Panc1 (cell line): ENCODE results near the gene SUPT6H. TPM values are rescaled to one million over a fixed set of nuclear protein-coding genes. Genes with fewer than 3 reads are reported as not detected.

Source experiments
- ATAC-seq: fragments of 200-7000 bp; cut with Tn5 transposase; 2 replicates; pipeline ENCODE4 v1.9.1; 2020; ENCODE audit warnings: mild to moderate bottlenecking, moderate library complexity
- BruUV-seq: library from RNA; stranded (reverse); fragments of 400-500 nt; replicated peaks from 2 replicates; lab custom pipeline; 2021; lab: Mats Ljungman, UMichigan
- CTCF ChIA-PET: fragments of 300-600 bp; sonication (Branson Sonifier 250); formaldehyde crosslinking; loops from one replicate; lab custom pipeline; 2022; ENCODE audit warnings: antibody characterized with exemption; lab: Charles Lee
- POLR2A ChIA-PET: fragments of 300-600 bp; sonication (Branson Sonifier 250); formaldehyde crosslinking; loops from one replicate; lab custom pipeline; 2022; ENCODE audit warnings: antibody characterized with exemption; lab: Charles Lee
- DNase-seq: peaks from one replicate; pipeline ENCODE4 v3.0.0-alpha.2; 2010; ENCODE audit warnings: low read depth, low spot score
- H3K27ac ChIP-seq: 2 replicates; pipeline ENCODE4 v1.5.1; 2011; ENCODE audit warnings: mild to moderate bottlenecking, low read length, inconsistent platforms
- H3K27me3 ChIP-seq: fragments of 200-500 bp; sonication (Bioruptor generic); 2 replicates; pipeline ENCODE4 v1.6.0; 2014; ENCODE audit warnings: low read length, inconsistent platforms; ENCODE audit not compliant: control insufficient read depth, insufficient read depth
- H3K36me3 ChIP-seq: fragments of 200-500 bp; sonication (Bioruptor generic); 2 replicates; pipeline ENCODE4 v1.5.1; 2014; ENCODE audit warnings: inconsistent platforms, mild to moderate bottlenecking, low read length, moderate library complexity; ENCODE audit not compliant: control insufficient read depth, insufficient read depth
- H3K4me1 ChIP-seq: 2 replicates; pipeline ENCODE4 v1.5.1; 2011; ENCODE audit warnings: inconsistent platforms, mild to moderate bottlenecking, low read length, moderate library complexity; ENCODE audit not compliant: control insufficient read depth, insufficient read depth
- H3K4me3 ChIP-seq, 2 experiments: 2 replicates each; pipeline ENCODE4 v1.5.1; 2011 to 2012; ENCODE audit warnings: low read depth in 2 of 2, low read length in 2 of 2, mild to moderate bottlenecking in 2 of 2, inconsistent platforms in 1 of 2, moderate library complexity in 1 of 2
- H3K9me3 ChIP-seq: fragments of 200-500 bp; sonication (Bioruptor generic); 2 replicates; pipeline ENCODE4 v1.5.1; 2014; ENCODE audit warnings: low read depth, mild to moderate bottlenecking, inconsistent platforms, low read length, moderate library complexity; ENCODE audit not compliant: control insufficient read depth, insufficient read depth
- POLR2AphosphoS5 ChIP-seq: IDR thresholded peaks from 2 replicates; pipeline ENCODE4 v1.6.1; 2012; ENCODE audit warnings: mild to moderate bottlenecking, low read depth, low read length, moderate library complexity
- SIN3A ChIP-seq: IDR thresholded peaks from 2 replicates; pipeline ENCODE4 v1.6.1; 2012; ENCODE audit warnings: low read depth, mild to moderate bottlenecking, low read length, moderate library complexity, borderline replicate concordance; ENCODE audit not compliant: insufficient read depth
- TCF7L2 ChIP-seq: IDR thresholded peaks from 2 replicates; pipeline ENCODE4 v1.6.1; 2011; ENCODE audit warnings: mild to moderate bottlenecking, low read depth, low read length, inconsistent platforms
- in situ Hi-C: cut with HindIII; loops from 2 replicates; pipeline ENCODE4 v1.10.0; 2016; ENCODE audit warnings: low sequenced_read_pairs, low pct_unique_long_range_greater_than_20kb
- intact Hi-C: fragments of 100-400 bp; cut with micrococcal nuclease; formaldehyde crosslinking; loops from one replicate; pipeline ENCODE4 v1.10.0; 2022; ENCODE audit not compliant: unreplicated experiment
- total RNA-seq: library from RNA; stranded (reverse); gene quantifications from one replicate; pipeline ENCODE4 v1.2.1, GENCODE V29; 2021; ENCODE audit not compliant: unreplicated experiment
- TF ChIP-seq, protein P1 (sequence below), 2 experiments: IDR thresholded peaks; 2 replicates each; pipeline ENCODE4 v1.6.1; 2011 to 2012; ENCODE audit warnings: low read depth in 2 of 2, control low read depth in 1 of 2, low read length in 1 of 2, mild to moderate bottlenecking in 1 of 2, moderate library complexity in 1 of 2; ENCODE audit not compliant: insufficient read depth in 1 of 2
- TF ChIP-seq, protein P2 (sequence below): fragments of 450-650 bp; IDR thresholded peaks from 2 replicates; pipeline ENCODE4 v1.5.1; 2017; ENCODE audit warnings: mild to moderate bottlenecking

The SUPT6H gene
- total RNA-seq, 1 experiment from 2014 or later, result 108 TPM

DNA sequence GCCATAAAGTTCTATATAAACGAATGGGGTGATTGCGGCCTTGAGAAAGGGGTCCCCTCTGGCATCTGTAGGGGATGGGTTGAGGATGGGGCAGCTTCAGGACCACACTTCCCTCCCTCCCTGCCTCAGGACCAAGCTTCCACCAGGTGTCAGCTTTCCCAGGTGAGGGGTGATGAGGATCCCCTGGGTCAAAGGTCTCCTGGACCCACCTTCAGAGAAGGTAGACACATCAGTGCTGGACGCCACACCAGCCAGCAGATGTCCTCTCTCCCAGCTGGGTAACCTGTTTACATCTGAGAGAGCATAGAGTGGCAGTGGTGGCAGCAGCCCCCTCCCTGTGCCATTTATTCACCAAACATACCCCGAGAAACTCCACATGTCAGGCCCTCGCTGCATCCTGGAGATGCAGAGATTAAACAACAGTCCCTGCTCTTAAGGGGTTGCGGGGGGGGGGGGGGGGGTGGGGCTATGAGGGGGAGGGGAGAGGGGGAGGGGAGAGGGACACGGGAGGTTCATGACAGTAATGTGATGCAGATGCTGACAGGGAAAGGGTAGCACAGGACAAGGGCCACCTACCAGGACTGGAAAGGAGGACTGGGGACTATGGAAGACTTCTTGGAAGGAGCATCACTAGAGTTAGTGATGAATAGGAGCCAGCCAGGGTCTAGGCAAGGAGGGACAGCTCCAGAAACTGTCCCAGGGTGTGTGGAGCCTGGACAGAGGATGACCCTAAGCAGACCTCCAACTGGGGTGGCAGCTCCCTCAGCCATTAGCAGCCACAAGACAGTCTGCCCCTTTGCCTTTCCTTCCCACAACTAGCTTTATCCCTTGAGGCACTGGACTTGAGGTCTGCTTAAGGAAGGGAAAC, 44.7 kb downstream of the SUPT6H start:
- in situ Hi-C loops, result no loop called here
- no peak overlapping the region for H3K27ac ChIP-seq
- no peak for ATAC-seq

DNA sequence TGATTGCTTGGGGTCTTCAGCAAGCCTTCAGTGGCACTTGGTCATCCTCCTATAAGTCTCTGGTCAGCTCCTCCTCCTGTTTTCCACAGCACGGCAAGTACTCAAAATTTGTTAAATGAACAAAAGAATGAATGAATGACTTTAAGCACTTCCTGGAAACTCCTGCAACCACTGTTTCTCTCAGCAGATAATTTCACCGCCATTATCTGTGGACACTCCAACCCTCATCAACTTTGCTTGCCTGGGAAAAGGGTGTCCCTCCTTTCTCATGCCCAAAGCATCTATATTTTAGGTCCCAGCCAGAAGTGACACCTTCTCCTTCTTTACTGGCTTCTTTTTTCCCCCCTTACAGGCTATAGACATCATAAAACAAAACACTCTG, 45.3 kb downstream of the SUPT6H start:
- no peak overlapping the region for H3K4me3 ChIP-seq
- ChIA-PET CTCF (no interaction called here), POLR2A (no interaction called here)
- no peaks in the 10 kb centered on the region for H3K27me3 ChIP-seq
- in situ Hi-C loops, result no loop called here
- no peaks in the 10 kb centered on the region for H3K9me3 ChIP-seq
- ATAC-seq (no peak), DNase-seq (no peak)
- no peak for TF ChIP-seq SIN3A
- TF ChIP-seq, protein P1, sequence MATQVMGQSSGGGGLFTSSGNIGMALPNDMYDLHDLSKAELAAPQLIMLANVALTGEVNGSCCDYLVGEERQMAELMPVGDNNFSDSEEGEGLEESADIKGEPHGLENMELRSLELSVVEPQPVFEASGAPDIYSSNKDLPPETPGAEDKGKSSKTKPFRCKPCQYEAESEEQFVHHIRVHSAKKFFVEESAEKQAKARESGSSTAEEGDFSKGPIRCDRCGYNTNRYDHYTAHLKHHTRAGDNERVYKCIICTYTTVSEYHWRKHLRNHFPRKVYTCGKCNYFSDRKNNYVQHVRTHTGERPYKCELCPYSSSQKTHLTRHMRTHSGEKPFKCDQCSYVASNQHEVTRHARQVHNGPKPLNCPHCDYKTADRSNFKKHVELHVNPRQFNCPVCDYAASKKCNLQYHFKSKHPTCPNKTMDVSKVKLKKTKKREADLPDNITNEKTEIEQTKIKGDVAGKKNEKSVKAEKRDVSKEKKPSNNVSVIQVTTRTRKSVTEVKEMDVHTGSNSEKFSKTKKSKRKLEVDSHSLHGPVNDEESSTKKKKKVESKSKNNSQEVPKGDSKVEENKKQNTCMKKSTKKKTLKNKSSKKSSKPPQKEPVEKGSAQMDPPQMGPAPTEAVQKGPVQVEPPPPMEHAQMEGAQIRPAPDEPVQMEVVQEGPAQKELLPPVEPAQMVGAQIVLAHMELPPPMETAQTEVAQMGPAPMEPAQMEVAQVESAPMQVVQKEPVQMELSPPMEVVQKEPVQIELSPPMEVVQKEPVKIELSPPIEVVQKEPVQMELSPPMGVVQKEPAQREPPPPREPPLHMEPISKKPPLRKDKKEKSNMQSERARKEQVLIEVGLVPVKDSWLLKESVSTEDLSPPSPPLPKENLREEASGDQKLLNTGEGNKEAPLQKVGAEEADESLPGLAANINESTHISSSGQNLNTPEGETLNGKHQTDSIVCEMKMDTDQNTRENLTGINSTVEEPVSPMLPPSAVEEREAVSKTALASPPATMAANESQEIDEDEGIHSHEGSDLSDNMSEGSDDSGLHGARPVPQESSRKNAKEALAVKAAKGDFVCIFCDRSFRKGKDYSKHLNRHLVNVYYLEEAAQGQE (IDR thresholded peaks at IDR 0.05; ENCODE audit: insufficient read depth in 1 of 2, low read depth in 2 of 2, low read length in 1 of 2), result no peak
- intact Hi-C loops, result no loop called here
- no peaks in the 10 kb centered on the region for H3K36me3 ChIP-seq
- peaks cover 5% of the 10 kb centered on the region for H3K4me1 ChIP-seq
- H3K27ac ChIP-seq, result no peak overlapping the region
- TSS peak; percentile 52 for BruUV-seq

More for the DNA sequence above, 44.7 kb downstream of the SUPT6H start:
- Histone ChIP-seq H3K36me3 (peaks cover 2% of the 10 kb centered on the region; the same call in 1 of the 2 replicates), H3K4me1 (0 out of 2 replicates have a peak, but pooled peaks cover 3% of the 10 kb centered on the region), H3K4me3 (no peak overlapping the region), H3K9me3 (no peaks in the 10 kb centered on the region), H3K27me3 (no peaks in the 10 kb centered on the region)
- CTCF ChIA-PET, result no interaction called here
- intact Hi-C loops, result no loop called here
- no TSS peak for BruUV-seq
- POLR2A ChIA-PET, result no interaction called here
- TF ChIP-seq, protein P2, sequence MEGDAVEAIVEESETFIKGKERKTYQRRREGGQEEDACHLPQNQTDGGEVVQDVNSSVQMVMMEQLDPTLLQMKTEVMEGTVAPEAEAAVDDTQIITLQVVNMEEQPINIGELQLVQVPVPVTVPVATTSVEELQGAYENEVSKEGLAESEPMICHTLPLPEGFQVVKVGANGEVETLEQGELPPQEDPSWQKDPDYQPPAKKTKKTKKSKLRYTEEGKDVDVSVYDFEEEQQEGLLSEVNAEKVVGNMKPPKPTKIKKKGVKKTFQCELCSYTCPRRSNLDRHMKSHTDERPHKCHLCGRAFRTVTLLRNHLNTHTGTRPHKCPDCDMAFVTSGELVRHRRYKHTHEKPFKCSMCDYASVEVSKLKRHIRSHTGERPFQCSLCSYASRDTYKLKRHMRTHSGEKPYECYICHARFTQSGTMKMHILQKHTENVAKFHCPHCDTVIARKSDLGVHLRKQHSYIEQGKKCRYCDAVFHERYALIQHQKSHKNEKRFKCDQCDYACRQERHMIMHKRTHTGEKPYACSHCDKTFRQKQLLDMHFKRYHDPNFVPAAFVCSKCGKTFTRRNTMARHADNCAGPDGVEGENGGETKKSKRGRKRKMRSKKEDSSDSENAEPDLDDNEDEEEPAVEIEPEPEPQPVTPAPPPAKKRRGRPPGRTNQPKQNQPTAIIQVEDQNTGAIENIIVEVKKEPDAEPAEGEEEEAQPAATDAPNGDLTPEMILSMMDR, result no peak
- no peak for TF ChIP-seq SIN3A
- no peak for TF ChIP-seq TCF7L2
- no peak for TF ChIP-seq POLR2AphosphoS5
- TF ChIP-seq, protein P1 (IDR thresholded peaks at IDR 0.05; ENCODE audit: insufficient read depth in 1 of 2, low read depth in 2 of 2, low read length in 1 of 2), result no peak
- DNase-seq, result no peak
